K562 (cell line): ENCODE results near the gene KCTD18. TPM values are rescaled to one million over a fixed set of nuclear protein-coding genes. Genes with fewer than 3 reads are reported as not detected.

ENCODE experiments used
- CBFA2T3 ChIP-seq: fragments of 450-650 bp; IDR thresholded peaks from 2 replicates; pipeline ENCODE4 v1.6.1; 2017
- CBX3 ChIP-seq, 2 experiments: IDR thresholded peaks; 1 replicate in 1 of 2; 2 replicates in 1 of 2; pipeline ENCODE4 v1.6.1; 2012; ENCODE audit warnings: inconsistent platforms in 2 of 2, low read length in 2 of 2, borderline replicate concordance in 1 of 2, control low read depth in 1 of 2
- GTF2E2 ChIP-seq: fragments of 200-800 bp; sonication (Bioruptor generic); IDR thresholded peaks from 2 replicates; pipeline ENCODE4 v1.6.1; 2016; ENCODE audit warnings: missing genetic modification characterization, missing compliant biosample characterization
- LARP7 ChIP-seq: fragments of 450-650 bp; IDR thresholded peaks from 2 replicates; pipeline ENCODE4 v1.6.1; 2016
- NR2C2 ChIP-seq, 2 experiments: fragments of 200-800 bp in 1 of 2; sonication (Bioruptor generic) in 1 of 2; sonication (generic) in 1 of 2; formaldehyde crosslinking in 1 of 2; IDR thresholded peaks; 2 replicates each; pipeline versions ENCODE4 v1.6.1 to v1.8.0; 2016 to 2022; ENCODE audit warnings: mild to moderate bottlenecking in 1 of 2, missing compliant biosample characterization in 1 of 2, missing genetic modification characterization in 1 of 2, missing genetic modification reagents in 1 of 2
- RERE ChIP-seq: sonication (generic); formaldehyde crosslinking; IDR thresholded peaks from 2 replicates; pipeline ENCODE4 v1.8.0; 2023; ENCODE audit warnings: missing genetic modification reagents, mild to moderate bottlenecking, borderline replicate concordance
- REST ChIP-seq, 2 experiments: fragments of 450-650 bp; formaldehyde crosslinking in 1 of 2; IDR thresholded peaks; 2 replicates each; pipeline versions ENCODE4 v1.4.0 to v1.6.1; 2014 to 2020; ENCODE audit warnings: mild to moderate bottlenecking in 2 of 2, borderline replicate concordance in 1 of 2, low read depth in 1 of 2
- ZNF124 ChIP-seq: sonication (generic); formaldehyde crosslinking; IDR thresholded peaks from 2 replicates; pipeline ENCODE4 v1.8.1; 2022; ENCODE audit warnings: missing genetic modification reagents
- ZNF436 ChIP-seq: fragments of 250-450, 450-650 bp; sonication (Bioruptor Pico); formaldehyde crosslinking; IDR thresholded peaks from 2 replicates; pipeline ENCODE4 v1.7.0; 2020; ENCODE audit warnings: mild to moderate bottlenecking
- polyA plus RNA-seq, 8 experiments: library from polyadenylated mRNA; depleted of rRNA in 4 of 8; stranded (reverse) in 5 of 8; unstranded in 3 of 8; fragments of >200 nt; fragmentation: Nextera tagmentation in 2 of 8; fragmentation: Illumina TruSeq in 1 of 8; extraction: Ambion mirVana in 2 of 8; extraction: Trizol in 1 of 8; gene quantifications; 2 replicates each; pipeline versions ENCODE4 v1.2.1 to v1.2.3, GENCODE V29; 2011 to 2014; ENCODE audit warnings: inconsistent platforms in 1 of 8, missing spikeins in 1 of 8
- total RNA-seq, 7 experiments: library from RNA; depleted of rRNA in 6 of 7; stranded (reverse); fragments of >200 nt in 6 of 7; fragmentation: Illumina TruSeq in 2 of 7; extraction: Trizol in 2 of 7; gene quantifications; 2 replicates each; pipeline versions ENCODE4 v1.2.1 to v1.2.3, GENCODE V29; 2011 to 2021; ENCODE audit warnings: low replicate concordance in 1 of 7

KCTD18 gene
- total and polyA plus RNA-seq, 9 of the 15 experiments (the other 6 are each of a cell fraction or from before 2014, with no cell fraction given), result 0.39 to 5.4 (median 3.8) TPM

GRCh38 chr2:200483729-200484198 is 26.1 kb downstream of the KCTD18 start (continued):
- TF ChIP-seq CBX3 (IDR thresholded peaks at IDR 0.05; ENCODE audit: borderline replicate concordance in 1 of 2, low read length in 2 of 2) (no peak), RERE (no peak), ZNF436 (CRISPR knock-in tag) (no peak), GTF2E2 (tag) (no peak), ZNF124 (CRISPR knock-in tag) (no peak), LARP7 (no peak), REST (IDR thresholded peaks at IDR 0.05; ENCODE audit: borderline replicate concordance) (peak; percentile 59; the same call in 1 of the 2 replicates), REST (CRISPR knock-in tag; IDR thresholded peaks at IDR 0.05; ENCODE audit: low read depth) (no peak), NR2C2 (CRISPR knock-in tag; IDR thresholded peaks at IDR 0.05) (no peak), NR2C2 (tag; IDR thresholded peaks at IDR 0.05) (no peak), CBFA2T3 (no peak)
